ENCODE data around the gene TCF12.
"Not testable (repeated sequence)": the region's sequence is repeated elsewhere in the genome, so short reads cannot be mapped to it uniquely, and the experiment has no call there.

Gene TCF12

GRCh38 chr15:56980473-56980872, 62.0 kb downstream of the TCF12 start:
- no peak for DNase-seq

GRCh38 chr15:56981160-56981559, 62.7 kb downstream of the TCF12 start:
- no peak for DNase-seq

GRCh38 chr15:56982987-56983386, 64.5 kb downstream of the TCF12 start:
- DNase-seq, result no peak

- no peak for DNase-seq
Observed at GRCh38 chr15:56984681-56985481, 66.4 kb downstream of the TCF12 start.

- DNase-seq, result no peak
Observed at GRCh38 chr15:56985856-56986255, 67.4 kb downstream of the TCF12 start.

GRCh38 chr15:56987286-56987685, 68.8 kb downstream of the TCF12 start:
- no peak for DNase-seq

GRCh38 chr15:56988219-56988618, 69.8 kb downstream of the TCF12 start:
- no peak for DNase-seq

GRCh38 chr15:56989411-56989924, 71.0 kb downstream of the TCF12 start:
- DNase-seq, result no peak

GRCh38 chr15:56991017-56991416, 72.6 kb downstream of the TCF12 start:
- no peak for DNase-seq

GRCh38 chr15:56992725-56993124, 74.3 kb downstream of the TCF12 start:
- DNase-seq, result no peak

- no peak for DNase-seq
Observed at GRCh38 chr15:56994280-56994679, 75.8 kb downstream of the TCF12 start.

- no peak for DNase-seq
Observed at GRCh38 chr15:56996093-56996492, 77.6 kb downstream of the TCF12 start.

- no peak for DNase-seq
Observed at GRCh38 chr15:56996746-56997470, 78.5 kb downstream of the TCF12 start.

GRCh38 chr15:57003418-57003817, 85.0 kb downstream of the TCF12 start:
- no peak for DNase-seq

- no peak for DNase-seq
Observed at GRCh38 chr15:57005244-57005643, 86.8 kb downstream of the TCF12 start.

GRCh38 chr15:57007797-57008196, 89.4 kb downstream of the TCF12 start:
- DNase-seq, result not testable (repeated sequence)

GRCh38 chr15:57010724-57011123, 92.3 kb downstream of the TCF12 start:
- DNase-seq, result no peak

- DNase-seq, result no peak
Observed at GRCh38 chr15:57012556-57012955, 94.1 kb downstream of the TCF12 start.

GRCh38 chr15:57014896-57015295, 96.5 kb downstream of the TCF12 start:
- not testable (repeated sequence) for DNase-seq

GRCh38 chr15:57015360-57015759, 96.9 kb downstream of the TCF12 start:
- DNase-seq, result no peak

GRCh38 chr15:57015897-57016296, 97.5 kb downstream of the TCF12 start:
- DNase-seq, result no peak

- no peak for DNase-seq
Observed at GRCh38 chr15:57017024-57017423, 98.6 kb downstream of the TCF12 start.

- no peak for DNase-seq
Observed at GRCh38 chr15:57018151-57018550, 99.7 kb downstream of the TCF12 start.

GRCh38 chr15:57019496-57020160, 101.2 kb downstream of the TCF12 start:
- DNase-seq, result no peak

All from NCI-H1092 treated with DMSO at 0.1 percent for 48 hours (cell line).